Astrocyte of the hippocampus (primary cell): ENCODE measurements around the gene SIM1.

Experiments
- DNase-seq: peaks from one replicate; pipeline ENCODE4 v3.0.0; 2011; ENCODE audit warnings: low read depth, low spot score

SIM1 gene, protein sequence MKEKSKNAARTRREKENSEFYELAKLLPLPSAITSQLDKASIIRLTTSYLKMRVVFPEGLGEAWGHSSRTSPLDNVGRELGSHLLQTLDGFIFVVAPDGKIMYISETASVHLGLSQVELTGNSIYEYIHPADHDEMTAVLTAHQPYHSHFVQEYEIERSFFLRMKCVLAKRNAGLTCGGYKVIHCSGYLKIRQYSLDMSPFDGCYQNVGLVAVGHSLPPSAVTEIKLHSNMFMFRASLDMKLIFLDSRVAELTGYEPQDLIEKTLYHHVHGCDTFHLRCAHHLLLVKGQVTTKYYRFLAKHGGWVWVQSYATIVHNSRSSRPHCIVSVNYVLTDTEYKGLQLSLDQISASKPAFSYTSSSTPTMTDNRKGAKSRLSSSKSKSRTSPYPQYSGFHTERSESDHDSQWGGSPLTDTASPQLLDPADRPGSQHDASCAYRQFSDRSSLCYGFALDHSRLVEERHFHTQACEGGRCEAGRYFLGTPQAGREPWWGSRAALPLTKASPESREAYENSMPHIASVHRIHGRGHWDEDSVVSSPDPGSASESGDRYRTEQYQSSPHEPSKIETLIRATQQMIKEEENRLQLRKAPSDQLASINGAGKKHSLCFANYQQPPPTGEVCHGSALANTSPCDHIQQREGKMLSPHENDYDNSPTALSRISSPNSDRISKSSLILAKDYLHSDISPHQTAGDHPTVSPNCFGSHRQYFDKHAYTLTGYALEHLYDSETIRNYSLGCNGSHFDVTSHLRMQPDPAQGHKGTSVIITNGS

DNA sequence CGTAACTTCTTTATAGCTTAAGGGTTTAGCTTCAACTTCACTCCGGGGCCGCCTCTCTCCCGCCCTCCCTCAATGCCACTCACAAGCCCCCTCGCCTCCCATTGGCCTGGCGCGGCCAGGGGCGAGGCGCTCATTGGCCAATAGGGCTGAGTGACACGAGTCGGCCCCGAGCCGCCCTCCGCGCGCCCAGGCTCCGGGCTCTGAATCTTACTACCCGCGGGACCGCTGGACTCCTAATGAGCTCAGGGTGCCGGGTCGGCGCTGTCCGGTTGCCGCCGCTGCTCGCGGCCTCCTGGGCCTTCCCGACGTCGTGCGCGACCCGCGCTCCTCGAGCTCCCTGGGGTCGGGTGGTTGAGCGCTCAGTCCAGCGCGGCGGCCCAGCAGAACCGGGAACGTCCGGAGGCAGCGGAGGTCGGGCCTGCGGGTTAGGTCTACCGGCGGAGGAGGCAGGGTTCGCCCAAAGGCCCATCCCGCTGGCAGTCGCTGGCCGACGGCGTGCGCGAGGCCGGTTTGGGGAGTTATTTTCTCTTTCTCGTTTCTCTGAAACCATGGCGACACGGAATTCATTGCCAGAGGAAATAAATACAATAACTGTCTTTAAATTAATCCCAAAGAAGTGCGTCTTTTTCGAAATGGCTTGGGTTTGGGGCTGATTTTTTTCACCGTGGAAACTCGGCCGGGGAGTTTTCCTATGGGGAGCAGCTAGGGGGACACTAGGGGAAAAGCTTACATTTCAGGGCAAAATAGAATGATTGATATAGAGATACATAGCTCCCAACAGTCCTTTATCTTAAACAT is at the start of gene SIM1:
SIM1 (minus strand) TSS at position 19 of the 798 bp plus-strand sequence. CDS start 1,453 bp downstream, outside the sequence.
- DNase-seq: peak; percentile 87

DNA sequence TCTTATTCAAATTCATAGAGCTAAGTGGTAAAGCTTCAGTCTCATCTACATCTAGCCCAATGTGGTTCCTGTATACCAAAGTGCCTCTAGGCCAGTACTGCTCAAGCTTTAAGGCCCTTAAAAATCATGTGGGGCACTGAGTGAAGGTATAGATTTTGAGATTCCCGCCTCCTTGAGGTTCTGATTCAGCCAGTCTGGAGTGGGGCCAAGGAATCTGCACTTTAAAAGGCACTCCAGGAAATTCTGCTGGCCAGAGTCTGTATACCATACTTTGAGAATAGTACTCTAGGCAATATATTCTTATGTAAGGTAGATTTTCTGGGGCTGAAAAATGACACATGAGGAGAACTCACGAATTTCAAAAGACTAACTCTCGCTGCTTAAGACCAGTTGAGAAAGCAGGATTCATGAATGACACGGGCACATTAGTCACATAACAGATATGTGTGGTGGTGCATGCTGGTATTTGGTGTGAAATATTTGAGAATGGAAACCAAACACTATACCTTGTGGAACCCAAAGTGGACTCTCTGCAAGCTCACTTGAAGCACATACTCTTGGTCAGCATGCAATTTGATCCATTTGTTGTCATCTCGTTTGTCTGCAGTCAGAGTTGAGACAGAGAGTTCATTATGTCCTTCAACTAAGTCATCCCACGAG is 47.6 kb upstream of the SIM1 start:
- DNase-seq: peak; percentile 69

DNA sequence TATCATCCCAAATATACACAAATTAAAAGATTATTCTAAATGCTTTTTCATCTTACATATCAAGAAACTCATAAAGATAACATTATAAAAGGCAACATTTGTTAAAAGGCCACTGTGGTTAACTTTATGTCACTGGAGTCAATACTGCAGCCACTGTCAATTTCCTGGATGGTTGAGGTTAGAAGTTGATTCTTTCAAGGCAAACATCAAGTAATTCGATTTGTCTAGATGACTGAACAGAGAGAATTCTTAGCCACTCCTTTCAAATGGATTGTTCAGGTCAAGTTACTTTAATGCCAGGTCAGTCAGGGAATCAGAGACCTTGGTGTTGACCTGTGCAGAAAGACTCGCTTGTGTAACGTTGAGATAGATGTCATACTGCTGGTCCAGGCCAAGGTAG is 44.4 kb upstream of the SIM1 start:
- peak; percentile 40 for DNase-seq

DNA sequence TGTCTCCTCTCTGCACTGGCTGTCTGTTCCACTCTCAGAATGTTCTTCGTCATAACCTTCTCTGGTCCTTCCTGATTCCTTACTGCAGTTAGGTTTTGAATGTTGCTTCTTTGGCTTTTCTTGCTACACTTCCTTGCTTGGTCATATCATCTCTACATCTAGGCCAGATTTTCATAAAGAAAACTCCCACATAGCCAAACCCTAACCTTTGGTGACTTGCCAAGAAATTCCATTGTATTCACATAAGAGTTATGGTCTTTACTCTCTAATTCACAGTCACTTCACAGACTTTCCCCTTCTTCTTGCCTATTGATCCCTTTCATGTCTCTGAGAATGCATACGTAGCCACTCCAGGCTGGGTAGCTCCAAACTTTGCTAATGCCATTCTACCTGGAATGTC is 41.9 kb upstream of the SIM1 start:
- peak; percentile 29 for DNase-seq

DNA sequence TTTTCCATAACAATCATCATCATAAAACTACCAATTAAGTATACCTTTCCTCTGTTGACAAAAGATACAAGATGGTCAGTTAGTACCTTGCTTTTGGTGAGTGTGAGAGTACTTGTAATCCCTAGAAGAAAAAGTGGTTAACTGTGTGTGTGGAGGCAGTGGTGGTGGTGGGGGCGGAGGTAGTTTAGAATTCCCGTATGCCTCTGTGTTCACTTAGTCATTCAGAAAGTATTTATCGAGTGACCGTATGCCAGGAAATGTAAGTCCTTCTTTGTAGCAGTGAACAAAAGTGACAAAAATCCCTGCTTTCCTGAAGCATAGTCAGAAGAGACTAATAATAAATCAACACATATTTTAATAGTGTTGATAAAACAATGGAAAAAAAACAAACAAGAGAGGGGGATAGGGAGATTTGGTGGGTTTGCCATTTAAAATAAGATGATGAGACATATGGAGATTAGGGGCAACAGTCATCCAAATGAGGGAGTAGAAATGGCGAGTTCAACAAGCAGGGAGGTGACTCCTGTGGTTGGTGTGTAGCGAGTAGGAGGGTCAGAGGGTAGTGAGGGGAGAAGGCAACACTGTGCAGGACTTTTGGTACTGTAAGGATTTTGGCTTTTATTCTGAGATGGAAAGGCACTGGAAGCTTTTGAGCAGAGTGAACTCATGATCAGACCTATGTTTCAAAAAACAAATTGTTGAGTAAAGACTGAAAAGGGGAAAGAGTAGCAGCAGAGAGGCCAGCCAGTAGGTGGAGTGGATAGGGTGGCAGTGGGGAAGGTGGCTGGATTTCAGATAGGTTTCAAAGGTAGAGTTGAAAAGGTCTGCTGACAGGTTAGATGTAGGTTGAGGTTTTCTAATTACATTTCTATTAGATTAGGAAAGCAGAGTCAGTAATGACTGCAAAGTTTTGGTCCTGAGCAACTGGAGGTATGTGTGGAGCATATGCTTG is 40.3 kb upstream of the SIM1 start:
- peak; percentile 94 for DNase-seq

DNA sequence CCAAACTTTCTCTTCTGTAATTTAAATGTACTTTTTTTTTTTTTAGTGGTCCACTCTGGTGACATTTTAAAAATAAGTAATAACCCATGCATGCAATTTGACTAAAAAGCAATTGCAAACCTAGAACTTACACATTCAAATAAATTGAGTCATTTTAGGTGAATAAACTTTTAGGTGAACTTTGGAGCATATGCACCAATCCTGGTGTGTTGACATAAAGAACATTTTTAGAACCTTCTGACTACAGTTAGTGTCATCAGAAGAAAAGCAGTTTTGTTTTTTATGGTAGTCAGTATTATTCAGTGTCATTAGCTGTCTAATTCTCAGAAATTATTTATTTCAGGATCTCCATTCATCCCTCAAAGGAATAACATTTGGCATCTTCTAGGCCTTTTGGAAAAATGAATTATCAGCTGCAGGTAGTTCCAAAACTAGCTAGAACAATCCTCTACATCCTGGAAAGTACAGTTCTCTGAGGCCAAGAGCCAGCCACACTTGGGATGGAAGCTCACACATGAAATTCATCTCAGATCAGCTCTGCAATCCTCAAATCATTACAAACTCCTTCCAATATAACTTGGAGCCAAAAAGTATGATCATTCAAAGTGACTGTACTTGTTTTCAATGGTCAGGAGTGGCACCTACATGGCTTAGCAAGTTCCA is 38.5 kb upstream of the SIM1 start:
- DNase-seq: no peak

DNA sequence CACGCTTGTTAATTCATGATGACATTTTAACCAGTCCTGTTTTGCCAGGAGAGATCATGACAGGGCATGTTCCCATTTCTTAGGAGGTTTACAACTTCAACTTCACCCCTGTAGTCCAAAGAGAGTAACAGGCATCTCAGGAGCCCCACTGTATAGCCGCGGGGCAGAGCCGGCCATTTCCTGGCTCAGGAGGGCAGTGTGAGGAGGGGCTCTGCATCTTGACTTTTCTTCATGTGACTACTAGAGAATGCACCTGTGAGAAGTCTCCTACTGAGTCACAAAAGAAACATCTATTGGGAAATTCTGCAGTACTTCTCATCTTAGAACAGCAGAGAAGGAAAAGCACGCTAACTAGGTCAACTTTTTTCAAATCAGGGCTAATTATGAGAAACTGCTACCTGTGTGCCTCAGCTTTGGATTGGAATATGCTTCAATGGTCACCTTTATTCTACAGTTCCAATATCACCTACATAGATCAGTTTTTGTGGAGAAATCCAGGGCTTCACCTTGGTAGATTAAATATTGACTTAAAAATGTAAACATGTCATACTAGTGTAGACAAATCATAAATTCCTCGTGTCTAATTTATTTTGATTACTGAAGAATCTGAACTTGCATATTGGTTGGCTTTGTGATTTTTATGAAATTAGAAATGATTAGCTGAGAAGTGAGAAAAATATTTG is 28.6 kb upstream of the SIM1 start:
- DNase-seq: no peak

DNA sequence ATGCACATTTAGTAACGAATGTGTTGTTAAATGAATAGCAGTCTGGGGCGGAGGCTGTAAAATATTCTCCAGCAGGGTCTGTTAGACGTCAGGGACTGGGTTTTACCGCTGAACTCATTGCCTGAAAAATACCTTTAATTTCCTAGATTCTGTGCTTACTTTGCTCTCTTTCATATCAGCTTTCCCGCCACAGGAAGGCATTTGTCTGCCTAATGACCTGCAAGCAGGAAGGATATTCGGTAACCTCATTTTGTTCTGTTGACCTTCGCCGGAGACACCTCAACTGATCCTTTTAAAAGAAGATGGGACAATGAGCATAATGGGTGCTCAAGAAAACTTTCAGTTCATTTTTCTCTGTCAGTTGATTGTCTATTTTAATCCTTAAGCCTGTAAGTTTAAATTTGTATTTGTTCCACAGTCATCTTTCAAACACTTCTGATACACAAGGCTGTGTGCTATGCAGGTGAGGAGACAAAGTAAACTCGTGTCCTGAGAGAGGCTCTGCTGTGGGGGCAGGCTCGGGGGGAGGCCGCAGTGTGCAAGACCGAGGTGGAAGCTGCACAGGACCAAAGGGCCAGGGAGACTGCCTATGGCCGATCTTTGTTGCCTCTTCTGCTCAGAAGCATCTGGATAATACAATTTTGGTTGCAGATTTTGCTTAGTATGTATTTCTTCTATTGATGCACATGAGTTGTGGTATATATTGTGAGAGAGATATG is 27.4 kb upstream of the SIM1 start:
- DNase-seq: no peak

DNA sequence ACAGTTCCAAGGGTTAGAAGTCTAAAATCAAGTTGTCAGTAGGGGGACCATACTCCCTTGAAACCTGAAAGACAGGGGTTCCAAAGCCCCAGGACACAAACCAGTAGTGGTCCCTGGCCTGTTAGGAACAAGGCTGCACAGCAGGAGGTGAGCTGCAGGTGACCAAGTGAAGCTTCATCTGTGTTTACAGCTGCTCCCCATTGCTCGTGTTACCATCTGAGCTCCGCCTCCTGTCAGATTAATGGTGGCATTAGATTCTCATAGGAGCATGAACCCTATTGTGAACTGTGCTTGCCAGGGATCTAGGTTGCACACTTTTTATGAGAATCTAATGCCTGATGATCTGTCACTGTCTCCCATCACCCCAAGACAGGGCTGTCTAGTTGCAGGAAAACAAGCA is 25.3 kb upstream of the SIM1 start:
- DNase-seq: no peak

DNA sequence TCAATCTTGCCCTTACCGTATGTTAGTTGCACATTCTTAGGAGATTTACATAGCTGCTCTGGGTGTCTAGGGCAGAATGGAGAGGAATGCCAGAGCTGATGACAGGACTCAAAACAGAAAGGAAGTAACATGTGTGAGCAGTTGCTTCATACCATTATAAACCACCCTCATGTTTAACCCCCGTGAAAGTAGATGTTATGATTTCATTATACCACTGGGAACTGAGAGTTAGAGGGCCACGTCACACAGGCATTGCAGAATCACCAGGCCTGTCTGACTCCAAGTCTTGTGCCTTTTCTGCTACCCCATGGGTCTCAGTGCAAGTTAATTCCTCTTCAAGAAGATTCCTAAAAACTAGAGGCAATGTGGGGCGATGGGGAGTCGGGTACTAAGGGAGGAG is 23.5 kb upstream of the SIM1 start:
- no peak for DNase-seq

DNA sequence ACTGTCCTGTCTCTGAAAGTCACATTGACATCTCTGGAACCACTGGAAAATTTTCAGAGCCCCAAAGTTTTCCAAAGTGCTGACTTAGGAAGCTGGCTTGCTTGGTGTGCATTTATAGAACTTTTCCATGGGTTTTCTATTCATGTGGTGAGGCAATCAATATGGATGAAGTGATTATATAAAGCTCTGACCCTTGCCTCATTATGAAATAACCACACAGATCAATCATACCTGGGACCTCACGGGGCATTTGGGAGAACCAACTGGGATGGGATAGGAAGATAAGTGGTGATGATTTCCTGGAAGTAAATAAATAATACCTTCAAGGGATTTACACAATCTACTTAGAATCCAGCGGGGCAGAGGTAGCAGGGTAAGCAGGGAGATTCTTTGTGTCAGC is 22.9 kb upstream of the SIM1 start:
- DNase-seq: no peak

DNA sequence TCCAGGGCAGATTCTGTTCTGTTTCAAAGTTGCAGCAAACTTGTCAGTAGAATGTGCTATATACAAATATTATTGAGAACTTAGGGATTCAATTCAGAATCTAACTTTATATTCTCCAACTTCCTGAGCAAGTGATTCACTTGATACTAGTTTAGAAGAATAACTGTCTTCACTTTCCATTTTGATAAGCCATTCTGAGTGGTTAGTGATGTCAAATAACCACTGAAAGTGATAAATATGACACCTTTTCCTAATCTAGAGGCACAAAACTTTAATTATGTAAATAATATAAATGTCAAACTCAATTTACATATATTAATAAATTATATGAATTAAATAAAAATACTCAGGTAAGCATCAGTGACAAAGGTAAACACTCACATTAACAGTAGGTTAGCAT is 20.5 kb upstream of the SIM1 start:
- no peak for DNase-seq

DNA sequence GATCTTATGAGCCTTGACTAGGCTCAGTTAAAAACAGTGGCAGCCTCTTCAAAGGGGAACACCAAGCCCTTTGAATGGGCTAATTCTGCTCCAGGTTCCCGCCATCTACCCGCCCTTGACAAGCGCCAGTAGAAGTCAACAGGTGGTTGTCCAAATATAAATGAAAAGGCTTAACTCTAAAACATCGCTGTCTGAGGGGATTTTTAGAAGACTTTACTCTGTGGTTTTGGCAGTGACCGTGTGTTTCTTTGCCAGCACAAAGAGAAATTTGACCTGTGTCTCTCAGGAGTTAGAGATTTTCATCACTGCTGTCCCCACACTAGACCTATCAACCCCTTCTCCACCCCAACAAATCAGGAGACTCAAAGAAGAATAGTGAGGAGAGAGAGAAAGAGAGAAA is 19.8 kb upstream of the SIM1 start:
- DNase-seq: peak; percentile 20

DNA sequence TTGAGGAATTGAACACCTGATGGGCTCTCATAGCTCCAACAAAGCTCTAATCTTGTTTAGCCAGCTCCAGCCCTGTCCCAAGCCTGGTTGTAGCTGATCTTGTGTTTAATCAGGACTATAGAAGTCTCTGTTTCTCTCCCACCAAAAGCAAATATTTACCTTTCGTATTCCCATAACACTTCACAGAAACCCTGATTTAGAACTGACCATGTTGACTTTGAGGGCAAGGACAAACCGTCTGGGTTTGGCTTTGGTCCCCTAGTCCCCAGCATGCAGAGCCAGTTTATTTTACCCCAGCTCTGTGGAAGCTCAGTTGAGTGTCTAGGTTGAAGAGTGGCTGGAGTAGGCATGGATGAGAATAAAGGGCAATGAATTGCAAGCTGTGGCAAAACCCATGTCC is 18.0 kb upstream of the SIM1 start:
- DNase-seq: no peak

DNA sequence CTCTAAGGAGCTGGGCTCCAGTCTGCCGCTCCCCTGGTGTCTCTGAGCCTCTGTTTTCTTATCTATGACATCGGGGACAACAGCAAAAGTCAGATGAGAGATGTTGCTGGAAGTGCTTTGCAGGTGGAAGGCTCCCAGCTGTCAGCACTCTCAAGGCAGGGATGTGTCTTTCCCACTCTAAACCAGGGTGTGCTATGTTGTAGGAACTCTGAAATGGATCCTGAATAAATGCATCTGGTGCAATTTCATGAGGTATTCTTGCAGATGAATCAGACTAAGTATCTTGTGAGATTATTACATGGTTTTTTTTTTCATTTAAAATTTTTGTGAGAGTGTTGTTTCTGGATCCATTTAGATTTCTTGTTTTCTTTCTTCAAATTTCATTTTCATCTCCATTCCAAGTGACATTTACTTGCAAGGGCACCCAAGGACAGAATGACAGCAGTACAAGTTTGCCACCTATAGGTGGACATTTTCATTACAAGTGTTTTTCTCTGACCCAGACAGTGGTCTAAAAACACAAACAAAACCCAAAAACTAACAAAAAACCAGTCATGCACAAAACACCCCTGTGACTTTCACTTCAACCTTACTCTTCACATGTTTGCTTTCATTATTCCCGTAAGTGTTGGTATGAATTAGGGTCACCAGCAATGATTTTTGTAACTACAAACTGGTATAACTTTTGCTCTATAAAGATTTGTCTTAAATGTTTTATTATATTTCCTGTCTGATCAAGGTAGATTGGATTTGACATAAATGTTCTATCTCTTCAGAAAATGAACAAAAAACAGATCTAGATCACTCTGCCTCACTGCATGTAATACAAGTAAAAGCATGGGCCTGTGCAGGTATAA is 14.7 kb upstream of the SIM1 start:
- DNase-seq: peak; percentile 66

DNA sequence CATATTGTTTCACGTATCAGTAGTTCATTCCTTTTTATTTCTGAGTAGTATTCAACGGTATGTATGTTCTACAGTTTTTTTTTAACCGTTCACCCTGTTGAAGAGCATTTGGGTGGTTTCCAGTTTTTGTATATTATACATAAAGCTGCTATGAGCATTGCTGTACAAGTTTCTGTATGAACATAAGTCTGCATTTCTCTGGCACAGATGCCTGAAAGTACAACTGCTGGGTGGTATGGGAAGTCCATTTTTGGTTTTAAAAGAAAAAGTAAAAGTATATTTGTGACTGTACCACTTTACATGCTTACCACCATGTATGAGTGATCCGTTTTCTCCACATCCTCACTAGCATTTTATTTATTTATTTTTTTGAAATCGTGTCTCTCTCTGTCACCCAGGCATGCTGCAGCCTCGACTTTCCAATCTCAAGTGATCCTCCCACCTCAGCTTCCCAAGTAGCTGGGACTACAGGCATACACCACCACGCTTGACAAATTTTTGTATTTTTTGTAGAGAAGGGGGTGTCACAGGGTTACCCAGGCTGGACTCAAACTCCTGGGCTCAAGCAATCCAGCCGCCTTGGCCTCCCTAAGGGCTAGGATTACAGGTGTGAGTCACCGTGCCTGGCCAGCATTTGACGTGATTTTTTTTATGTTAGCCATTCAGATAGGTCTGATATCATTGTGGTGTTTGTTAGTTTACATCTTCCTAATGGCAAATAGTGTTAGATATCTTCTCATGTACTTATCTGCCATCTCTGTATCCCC is 11.0 kb upstream of the SIM1 start:
- DNase-seq: no peak

DNA sequence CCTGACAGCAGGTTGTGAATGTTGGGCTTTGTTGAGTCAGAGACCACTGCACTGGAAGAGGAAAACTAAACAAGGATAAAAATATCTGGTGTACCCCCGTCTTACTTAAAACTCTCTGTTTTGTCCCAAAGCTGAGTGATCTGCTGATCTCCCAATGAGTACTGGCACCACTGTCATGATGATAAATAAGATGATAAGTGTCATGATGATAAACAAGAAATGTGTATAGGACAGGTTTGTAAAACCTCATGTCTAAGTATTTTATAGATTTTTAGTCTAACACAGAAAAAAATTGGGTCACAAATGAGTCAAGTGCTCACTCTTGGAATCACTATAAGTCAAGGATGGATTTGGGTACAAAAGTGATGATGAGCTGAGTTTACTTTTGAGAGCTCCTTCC is 8.5 kb upstream of the SIM1 start:
- no peak for DNase-seq
